ENCODE measurements around the gene ASB10. TPM values are rescaled to one million over a fixed set of nuclear protein-coding genes. Genes with fewer than 3 reads are reported as not detected.

ASB10 gene
- total RNA-seq, 2 donors from 2014 or later = not detected

DNA sequence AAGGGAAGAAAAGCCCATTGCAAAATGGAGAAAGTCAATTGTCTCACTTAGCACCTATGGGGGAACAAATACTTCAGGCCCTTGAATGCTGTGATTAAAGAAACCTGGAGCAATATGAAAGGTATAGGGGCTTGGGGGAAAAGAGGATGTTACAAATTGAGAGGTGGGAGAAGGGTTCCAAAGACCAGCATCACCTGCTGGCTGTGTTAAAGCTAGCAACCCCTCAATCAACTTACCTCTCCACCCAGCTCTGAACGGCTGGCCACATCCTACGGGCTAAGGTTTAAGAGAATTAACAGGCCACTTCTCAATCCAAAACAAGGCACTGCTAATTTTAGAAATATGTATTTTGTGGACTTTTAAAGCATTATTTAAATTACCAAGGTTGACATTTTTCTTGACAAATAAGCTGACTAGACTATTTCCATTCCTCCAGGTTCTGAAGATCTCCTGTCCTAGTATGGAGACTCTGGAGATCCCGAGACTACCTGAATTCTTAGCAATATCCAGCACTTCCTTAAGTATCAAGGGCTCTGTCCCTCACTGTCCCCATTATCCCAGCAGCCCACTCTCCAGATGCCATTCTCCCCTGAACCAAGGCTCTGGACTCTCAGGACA, 24.2 kb upstream of the ASB10 start:
- H3K9me3 ChIP-seq = no peaks in the 10 kb centered on the region
- no peak overlapping the region for H3K4me3 ChIP-seq
- H3K4me1 ChIP-seq (replicated peaks) = no peaks in the 10 kb centered on the region
- DNase-seq (ENCODE audit: low spot score) = no peak
- 81% methylated on average over 3 of the region's 3 CpGs for WGBS
- H3K27ac ChIP-seq = no peak overlapping the region
- intact Hi-C loops (cut with DNase I) = no loop called here
- peaks cover 0 to 6% of the 10 kb centered on the region in 2 donors for H3K36me3 ChIP-seq
- no peaks in the 10 kb centered on the region for H3K27me3 ChIP-seq (replicated peaks; ENCODE audit: insufficient read depth)
- TF ChIP-seq, protein P1, sequence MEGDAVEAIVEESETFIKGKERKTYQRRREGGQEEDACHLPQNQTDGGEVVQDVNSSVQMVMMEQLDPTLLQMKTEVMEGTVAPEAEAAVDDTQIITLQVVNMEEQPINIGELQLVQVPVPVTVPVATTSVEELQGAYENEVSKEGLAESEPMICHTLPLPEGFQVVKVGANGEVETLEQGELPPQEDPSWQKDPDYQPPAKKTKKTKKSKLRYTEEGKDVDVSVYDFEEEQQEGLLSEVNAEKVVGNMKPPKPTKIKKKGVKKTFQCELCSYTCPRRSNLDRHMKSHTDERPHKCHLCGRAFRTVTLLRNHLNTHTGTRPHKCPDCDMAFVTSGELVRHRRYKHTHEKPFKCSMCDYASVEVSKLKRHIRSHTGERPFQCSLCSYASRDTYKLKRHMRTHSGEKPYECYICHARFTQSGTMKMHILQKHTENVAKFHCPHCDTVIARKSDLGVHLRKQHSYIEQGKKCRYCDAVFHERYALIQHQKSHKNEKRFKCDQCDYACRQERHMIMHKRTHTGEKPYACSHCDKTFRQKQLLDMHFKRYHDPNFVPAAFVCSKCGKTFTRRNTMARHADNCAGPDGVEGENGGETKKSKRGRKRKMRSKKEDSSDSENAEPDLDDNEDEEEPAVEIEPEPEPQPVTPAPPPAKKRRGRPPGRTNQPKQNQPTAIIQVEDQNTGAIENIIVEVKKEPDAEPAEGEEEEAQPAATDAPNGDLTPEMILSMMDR (IDR thresholded peaks at IDR 0.05) = no peak
- TF ChIP-seq POLR2A (IDR thresholded peaks at IDR 0.05) (no peak), POLR2AphosphoS5 (IDR thresholded peaks at IDR 0.05) (no peak)

DNA sequence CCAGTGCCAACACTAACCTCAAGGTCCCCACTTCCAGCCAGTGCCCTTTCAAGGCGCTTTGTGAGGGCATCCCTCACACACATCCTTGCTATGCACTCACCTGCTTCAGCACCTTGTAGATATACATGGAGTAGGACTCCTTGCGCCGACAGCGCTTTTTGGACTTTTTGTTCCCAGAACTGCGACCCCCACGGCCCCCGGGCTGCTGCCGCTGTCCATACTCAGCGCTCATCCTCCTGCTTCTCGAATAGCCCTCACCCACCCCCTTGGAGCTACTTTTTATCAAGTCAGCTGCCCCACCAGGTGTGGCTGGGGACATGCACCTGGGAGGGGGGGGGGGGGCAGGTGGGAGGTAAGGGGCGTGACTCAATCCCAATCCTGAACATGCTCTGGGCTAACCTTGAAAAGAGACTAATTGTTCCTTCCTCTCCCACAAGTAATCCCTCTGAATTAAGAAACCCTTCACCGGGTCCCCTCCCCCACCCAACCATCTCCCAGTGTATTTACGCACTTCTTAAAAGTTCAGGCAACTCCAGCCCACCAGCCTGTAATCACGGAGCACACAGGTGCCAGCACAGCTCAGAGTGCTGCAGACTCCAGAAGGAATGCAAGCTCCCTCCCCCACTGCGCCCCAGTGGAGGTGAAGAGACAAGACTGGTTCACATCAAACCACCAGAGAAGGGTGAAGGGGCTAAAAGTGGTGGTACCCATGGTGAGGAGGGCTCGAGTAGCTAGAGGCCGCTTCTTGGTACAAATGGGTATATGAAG, 23.2 kb upstream of the ASB10 start, which contains the start of gene H2BK1:
Gene H2BK1, minus strand, starts transcription at position 402 of the 768 bp plus-strand sequence. Its CDS starts 170 bp downstream, at position 232.
- intact Hi-C loops (cut with DNase I) = no loop called here
- no peaks in the 10 kb centered on the region for H3K27me3 ChIP-seq (replicated peaks; ENCODE audit: insufficient read depth)
- TF ChIP-seq POLR2A (IDR thresholded peaks at IDR 0.05) (no peak), POLR2AphosphoS5 (IDR thresholded peaks at IDR 0.05) (no peak)
- TF ChIP-seq, protein P1 (IDR thresholded peaks at IDR 0.05) = no peak
- 73% methylated on average over 17 of the region's 17 CpGs for WGBS
- no peak for DNase-seq (ENCODE audit: low spot score)
- no peaks in the 10 kb centered on the region for H3K9me3 ChIP-seq
- no peak within 1 kb of the TSS for H3K27ac ChIP-seq
- no peak within 1 kb of the TSS for H3K4me3 ChIP-seq
- peaks cover 0 to under 1% of the 10 kb centered on the region in 2 donors for H3K36me3 ChIP-seq
- H3K4me1 ChIP-seq (replicated peaks) = no peaks in the 10 kb centered on the region

DNA sequence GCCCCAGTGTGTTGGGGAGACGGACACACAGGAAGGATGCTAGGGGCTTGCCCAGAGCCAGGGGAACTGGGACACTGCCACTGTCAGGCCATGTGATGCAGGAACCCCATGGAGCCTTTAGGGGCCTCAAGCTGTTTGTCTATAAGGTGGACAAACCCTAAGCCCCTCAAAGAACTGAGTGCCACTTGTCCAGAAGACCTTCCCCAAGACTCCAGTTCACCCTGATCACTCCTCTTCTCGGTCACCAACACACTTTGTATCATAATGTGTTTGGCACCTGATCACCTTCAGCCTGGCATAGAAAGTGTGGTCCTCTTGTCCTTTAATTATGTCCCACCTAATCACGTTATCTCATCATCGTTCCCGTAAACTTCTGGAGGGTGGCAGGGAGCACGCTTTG, 22.5 kb upstream of the ASB10 start:
- H3K4me3 ChIP-seq = no peak overlapping the region
- intact Hi-C loops (cut with DNase I) = no loop called here
- H3K27me3 ChIP-seq (replicated peaks; ENCODE audit: insufficient read depth) = no peaks in the 10 kb centered on the region
- H3K9me3 ChIP-seq = no peaks in the 10 kb centered on the region
- H3K4me1 ChIP-seq (replicated peaks) = no peaks in the 10 kb centered on the region
- WGBS = 74% methylated on average over 6 of the region's 6 CpGs
- H3K36me3 ChIP-seq = no peaks in the 10 kb centered on the region
- TF ChIP-seq POLR2AphosphoS5 (IDR thresholded peaks at IDR 0.05) (no peak), POLR2A (IDR thresholded peaks at IDR 0.05) (no peak)
- TF ChIP-seq, protein P1 (IDR thresholded peaks at IDR 0.05) = no peak
- no peak overlapping the region for H3K27ac ChIP-seq
- DNase-seq (ENCODE audit: low spot score) = no peak

DNA sequence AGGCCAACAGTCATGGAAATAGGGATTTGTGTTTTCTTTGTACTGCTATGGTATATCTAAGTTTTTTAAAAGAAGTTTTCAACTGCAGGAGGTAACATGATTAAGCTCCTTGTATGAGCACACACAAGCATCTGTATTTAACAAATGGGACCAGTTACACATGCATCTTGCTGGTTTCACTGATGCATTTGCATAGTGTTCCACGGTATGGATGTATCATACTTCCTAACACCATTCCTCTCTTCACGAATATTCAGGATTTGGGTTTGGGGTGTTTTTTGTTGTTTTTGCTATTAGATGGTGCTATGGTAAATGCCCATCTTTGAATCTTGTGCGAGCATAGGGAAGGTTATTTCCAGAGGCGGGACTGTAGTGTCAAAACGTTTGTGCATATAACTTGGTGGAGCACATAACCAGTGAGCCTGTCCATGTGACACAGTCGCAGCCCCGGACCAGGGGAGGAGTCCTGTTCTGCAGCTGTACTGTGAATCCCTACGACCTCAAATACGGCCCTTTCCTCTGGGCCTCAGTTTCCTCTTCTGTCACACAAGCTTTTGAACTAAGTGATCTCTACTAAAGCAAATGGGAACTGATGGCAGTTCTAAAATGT, 21.3 kb upstream of the ASB10 start:
- no peaks in the 10 kb centered on the region for H3K27me3 ChIP-seq (replicated peaks; ENCODE audit: insufficient read depth)
- H3K36me3 ChIP-seq = no peaks in the 10 kb centered on the region
- no peak overlapping the region for H3K27ac ChIP-seq
- H3K9me3 ChIP-seq = no peaks in the 10 kb centered on the region
- no peaks in the 10 kb centered on the region for H3K4me1 ChIP-seq (replicated peaks)
- no peak overlapping the region for H3K4me3 ChIP-seq
- intact Hi-C loops (cut with DNase I) = no loop called here
- TF ChIP-seq, protein P1 (IDR thresholded peaks at IDR 0.05) = no peak
- TF ChIP-seq POLR2AphosphoS5 (IDR thresholded peaks at IDR 0.05) (no peak), POLR2A (IDR thresholded peaks at IDR 0.05) (no peak)
- 67% methylated on average over 9 of the region's 9 CpGs for WGBS
- no peak for DNase-seq (ENCODE audit: low spot score)

All from prostate gland (tissue), 2 donors.